Measurements from ENCODE around the gene BNC2.

DNA sequence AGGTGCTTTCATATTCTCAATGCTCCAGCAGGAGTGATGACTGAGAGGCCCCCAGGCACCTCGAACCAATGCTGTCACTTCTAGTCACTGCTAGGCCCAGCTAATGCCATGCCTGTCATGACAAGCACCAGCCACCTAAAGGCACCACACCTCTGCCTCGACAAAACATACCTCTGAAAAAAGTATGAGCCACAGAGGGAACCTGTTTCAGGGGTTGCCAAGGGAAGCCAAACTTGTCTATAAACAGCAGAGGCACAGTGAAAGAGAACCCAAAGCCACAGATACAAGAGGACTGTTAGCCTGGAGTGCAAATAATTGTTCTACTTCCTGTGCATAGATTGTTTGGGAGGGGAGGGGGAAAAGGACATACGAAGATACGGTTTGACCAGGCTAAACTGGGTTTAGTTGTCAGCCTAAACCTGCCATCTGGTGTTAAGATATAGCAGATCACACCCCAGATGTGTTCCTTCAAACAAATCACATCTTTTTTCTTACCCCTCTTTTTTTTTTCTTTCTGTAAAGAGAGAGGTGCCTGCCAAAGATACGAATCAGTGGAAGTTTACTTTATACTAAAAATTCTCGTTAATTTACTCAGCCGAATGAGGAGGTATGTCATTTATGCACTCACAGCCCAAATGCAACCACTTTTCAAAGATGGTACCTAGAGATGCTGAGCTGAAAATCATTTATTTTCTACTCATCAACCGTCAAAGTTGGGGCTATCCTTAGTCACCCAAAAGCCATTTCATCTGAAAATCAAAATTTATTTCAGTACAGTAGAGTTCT, 45.7 kb downstream of the BNC2 start:
- TF ChIP-seq, protein P1, sequence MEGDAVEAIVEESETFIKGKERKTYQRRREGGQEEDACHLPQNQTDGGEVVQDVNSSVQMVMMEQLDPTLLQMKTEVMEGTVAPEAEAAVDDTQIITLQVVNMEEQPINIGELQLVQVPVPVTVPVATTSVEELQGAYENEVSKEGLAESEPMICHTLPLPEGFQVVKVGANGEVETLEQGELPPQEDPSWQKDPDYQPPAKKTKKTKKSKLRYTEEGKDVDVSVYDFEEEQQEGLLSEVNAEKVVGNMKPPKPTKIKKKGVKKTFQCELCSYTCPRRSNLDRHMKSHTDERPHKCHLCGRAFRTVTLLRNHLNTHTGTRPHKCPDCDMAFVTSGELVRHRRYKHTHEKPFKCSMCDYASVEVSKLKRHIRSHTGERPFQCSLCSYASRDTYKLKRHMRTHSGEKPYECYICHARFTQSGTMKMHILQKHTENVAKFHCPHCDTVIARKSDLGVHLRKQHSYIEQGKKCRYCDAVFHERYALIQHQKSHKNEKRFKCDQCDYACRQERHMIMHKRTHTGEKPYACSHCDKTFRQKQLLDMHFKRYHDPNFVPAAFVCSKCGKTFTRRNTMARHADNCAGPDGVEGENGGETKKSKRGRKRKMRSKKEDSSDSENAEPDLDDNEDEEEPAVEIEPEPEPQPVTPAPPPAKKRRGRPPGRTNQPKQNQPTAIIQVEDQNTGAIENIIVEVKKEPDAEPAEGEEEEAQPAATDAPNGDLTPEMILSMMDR (IDR thresholded peaks at IDR 0.05), result no peak
- no peak for TF ChIP-seq POLR2A (IDR thresholded peaks at IDR 0.05)

Measured in Peyer's patch (tissue), 4 donors.